GM21526 (cell line): ENCODE results near the gene PELI3.

ENCODE experiments used
- ATAC-seq: cut with Tn5 transposase; IDR thresholded peaks from one replicate; pipeline ENCODE4 v1.9.1; 2021; ENCODE audit warnings: moderate library complexity; ENCODE audit not compliant: unreplicated experiment, low FRiP score

The PELI3 gene

DNA sequence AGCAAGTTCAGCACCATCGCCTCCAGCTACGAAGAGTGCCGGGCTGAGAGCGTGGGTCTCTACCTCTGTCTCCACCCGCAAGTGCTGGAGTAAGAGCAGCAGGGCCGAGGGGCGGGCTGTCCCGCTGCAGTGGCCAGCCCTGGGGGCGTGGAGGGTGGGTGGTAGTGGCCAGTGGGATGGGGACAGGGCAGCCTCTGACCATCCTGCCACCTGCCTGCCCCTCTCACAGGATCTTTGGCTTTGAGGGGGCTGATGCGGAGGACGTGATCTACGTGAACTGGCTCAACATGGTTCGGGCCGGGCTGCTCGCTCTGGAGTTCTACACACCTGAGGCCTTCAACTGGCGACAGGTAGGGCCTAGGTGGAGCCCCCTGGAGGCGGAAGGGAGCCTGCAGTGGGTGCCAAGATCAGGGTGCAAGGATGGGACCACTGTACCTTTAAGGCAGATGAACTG is 28.7 kb downstream of the PELI3 start:
- no peak for ATAC-seq

DNA sequence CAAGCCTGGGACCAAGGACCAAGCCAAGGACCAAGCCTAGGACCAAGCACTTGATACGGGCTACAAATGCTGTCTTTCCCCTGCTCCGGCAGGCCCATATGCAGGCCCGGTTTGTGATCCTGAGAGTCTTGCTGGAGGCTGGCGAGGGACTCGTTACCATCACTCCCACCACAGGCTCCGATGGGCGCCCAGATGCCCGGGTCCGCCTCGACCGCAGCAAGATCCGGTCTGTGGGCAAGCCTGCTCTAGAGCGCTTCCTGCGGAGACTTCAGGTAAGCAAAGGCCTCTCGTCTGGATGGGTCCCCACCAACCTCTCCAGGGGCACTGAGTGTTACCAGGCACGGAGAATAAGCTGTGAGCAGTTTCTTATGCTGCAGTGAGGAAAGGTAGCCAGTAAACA is 30.5 kb downstream of the PELI3 start:
- ATAC-seq, result no peak

DNA sequence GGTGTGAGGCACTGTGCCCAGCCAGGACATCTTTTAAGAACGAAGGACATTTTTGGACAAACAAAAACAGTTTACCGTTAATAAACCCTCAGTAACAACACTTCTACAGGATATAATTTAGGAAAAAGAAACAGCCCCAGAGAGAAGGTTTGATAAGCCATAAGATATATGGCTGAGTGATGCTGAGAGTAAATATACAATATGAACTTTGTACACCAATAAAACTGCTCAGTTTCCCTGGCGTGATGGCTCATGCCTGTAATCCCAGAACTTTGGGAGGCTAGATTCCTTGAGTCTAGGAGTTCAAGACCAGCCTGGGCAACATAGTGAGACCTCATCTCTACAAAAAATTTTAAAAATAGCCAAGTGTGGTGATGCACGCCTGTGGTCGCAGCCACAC is 31.8 kb downstream of the PELI3 start:
- ATAC-seq, result no peak

DNA sequence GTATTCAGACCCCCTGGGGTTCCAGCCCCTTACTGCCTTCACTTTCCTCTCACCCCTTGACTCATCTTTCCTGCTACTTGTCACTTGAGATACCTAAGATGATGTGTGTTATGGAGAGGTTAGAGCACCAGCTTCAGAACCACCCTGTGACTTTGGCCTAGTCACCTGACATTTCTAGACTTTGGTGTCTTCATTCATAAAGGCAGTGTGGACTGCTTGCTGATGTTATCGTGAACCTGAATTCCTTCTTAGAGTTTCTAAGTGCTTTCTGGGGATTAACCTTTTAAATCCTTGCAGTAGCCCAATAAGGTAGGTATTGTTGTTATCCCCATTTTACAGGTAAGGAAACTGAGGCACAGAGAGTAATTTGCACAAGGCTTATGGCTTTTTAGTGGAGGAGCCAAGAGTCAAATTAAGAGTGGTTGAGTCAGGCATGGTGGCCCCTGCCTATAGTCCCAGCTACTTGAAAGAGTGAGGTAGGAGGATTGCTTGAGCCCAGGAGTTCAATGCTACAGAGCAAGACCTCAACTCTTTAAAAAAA is 38.6 kb downstream of the PELI3 start:
- no peak for ATAC-seq

DNA sequence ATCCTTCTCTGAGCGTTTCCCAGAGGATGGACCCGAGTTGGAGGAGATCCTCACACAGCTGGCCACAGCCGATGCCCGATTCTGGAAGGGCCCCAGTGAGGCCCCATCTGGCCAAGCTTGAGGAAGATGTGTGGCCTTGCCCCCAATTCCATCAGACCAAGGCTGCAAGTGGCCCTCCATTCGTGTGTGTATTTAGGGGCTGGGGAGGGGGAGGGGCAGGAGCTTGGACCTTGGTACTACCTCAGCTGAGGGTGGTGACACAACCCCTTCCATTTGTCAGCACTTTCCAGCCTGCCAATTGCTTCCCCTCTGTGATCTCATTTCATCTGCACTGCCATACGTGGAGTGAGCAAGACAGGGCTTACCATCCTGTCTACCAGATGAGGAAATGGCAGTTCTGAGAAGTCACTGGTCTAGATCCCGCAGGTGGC is 42.4 kb downstream of the PELI3 start:
- no peak for ATAC-seq

DNA sequence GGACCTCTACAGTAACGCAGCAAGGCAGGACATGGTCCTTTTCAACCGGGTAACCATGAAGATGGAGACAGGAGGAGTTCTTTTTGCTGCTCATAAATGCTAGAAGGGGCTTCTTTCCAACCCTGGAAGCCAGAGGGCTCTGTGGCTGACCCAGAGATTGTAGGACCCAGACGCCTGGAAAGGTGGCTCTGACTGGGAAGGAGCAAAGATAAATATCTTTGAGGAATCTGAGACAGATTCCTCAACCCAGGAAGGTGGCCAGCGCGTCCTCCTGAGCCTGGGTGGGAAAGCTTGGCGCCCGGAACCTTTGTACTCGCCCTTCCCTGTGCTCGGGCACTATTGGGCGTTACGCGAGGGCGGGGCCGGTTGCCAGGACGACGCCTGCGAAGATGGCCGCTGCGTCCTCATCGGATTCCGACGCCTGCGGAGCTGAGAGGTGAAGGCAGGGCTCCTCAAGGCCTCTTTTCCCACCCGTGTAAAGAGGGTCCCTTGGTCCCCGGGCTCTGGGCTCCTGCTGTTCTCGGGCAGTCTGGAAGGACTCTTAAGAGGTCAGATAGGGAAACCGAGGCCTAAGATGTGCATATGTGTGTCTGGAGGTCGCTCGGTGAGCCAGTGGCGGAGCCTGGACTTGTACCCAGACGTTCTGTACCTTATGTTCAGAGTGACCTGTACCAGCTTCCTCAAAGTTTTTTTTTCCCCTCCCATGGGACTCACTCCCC is 43.7 kb downstream of the PELI3 start, which contains the start of gene BBS1:
TSS of gene BBS1 (plus strand) at position 365 of the 719 bp plus-strand sequence. CDS start at position 390, 25 bp downstream.
- ATAC-seq, result peak; percentile 74

DNA sequence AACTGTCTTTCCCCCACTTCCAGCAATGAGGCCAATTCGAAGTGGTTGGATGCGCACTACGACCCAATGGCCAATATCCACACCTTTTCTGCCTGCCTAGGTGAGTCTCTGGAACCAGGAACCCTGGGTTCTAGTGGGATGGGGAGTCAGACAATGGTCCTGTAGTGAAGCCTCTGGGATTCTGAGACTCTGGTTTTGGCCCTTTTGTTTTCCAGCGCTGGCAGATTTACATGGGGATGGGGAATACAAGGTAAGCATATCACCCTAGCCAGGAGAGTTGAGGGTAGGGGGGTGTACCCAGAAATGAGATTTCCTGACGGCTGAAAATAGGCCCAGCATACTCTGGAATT is 44.3 kb downstream of the PELI3 start:
- ATAC-seq, result no peak

DNA sequence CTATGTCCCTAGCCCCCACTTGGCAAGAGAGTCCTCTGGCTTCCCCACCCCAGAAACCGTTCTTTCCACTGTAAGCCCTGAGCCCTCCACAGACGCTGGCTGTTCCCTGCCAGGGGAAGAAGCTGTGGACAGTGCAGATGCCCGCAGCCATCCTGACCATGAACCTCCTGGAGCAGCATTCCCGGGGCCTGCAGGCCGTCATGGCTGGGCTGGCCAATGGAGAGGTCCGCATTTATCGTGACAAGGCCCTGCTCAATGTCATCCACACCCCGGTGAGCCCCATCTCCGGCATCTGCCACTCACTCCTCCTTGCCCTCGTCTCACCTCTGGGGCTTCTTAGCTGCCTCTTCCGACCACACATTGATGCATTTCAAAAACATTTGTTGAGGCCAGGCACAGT is 56.9 kb downstream of the PELI3 start:
- no peak for ATAC-seq

DNA sequence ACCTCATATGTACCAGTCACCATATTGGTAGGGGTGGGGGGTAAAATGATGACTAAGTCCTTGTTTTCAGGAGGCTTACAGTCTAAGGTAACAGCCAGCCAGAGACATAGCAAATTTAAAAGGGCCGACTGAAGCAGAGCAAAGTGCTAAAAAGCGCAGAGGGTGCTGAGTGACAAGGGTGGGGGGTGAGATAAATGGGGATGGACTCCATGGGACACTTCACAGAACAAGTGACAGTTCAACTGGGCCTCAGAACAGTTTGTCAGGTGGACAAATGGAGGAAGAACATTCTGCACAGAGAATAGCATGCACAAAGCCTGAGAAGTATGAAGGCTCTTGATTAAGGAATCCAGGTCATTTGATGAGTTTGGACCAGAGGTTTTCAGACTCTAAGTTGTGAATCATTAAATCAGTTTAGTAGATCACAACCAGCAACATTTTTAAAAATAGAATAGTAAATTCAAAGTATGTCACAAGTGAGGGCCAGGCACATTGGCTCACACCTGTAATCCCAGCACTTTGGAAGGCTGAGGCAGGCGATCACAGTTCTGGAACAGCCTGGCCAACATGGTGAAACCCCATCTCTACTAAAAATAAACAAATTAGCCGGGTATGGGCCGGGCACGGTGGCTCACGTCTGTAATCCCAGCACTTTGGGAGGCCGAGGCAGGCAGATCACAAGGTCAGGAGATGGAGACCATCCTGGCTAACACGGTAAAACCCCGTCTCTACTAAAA is 57.8 kb downstream of the PELI3 start:
- no peak for ATAC-seq
